ENCODE measurements around the gene POLRMT. TPM values are rescaled to one million over a fixed set of nuclear protein-coding genes. Genes with fewer than 3 reads are reported as not detected.

The POLRMT gene
- total RNA-seq, 1 donor from 2014 or later = 36.0 TPM

DNA sequence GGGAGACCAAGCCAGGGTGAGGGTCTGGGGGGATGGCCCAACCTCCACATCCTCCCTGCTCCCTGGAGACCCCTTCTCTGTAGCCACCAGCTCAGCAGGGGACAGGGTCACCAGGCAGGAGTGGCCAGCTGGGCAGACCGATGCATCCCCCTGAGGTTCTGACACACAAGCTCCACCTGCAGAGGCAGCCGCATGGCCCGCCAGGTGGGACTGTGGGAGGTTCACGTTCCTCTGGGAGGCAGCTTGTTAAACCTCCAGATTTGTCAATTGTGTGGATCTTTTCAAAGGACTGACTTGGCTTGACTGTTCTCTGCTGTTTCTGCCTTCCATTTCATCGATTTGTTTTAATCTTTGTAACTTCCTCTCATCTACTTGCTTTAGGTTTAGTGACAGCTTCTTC, 8.1 kb downstream of the POLRMT start:
- Histone ChIP-seq H3K27me3 (no peaks in the 10 kb centered on the region), H3K27ac (no peak overlapping the region), H3K4me1 (no peaks in the 10 kb centered on the region), H3K9me3 (no peaks in the 10 kb centered on the region), H3K4me3 (no peak overlapping the region), H3K36me3 (peaks cover 54% of the 10 kb centered on the region)
- DNase-seq = no peak
- intact Hi-C loops (cut with DNase I) = no loop called here
- TF ChIP-seq, protein P1, sequence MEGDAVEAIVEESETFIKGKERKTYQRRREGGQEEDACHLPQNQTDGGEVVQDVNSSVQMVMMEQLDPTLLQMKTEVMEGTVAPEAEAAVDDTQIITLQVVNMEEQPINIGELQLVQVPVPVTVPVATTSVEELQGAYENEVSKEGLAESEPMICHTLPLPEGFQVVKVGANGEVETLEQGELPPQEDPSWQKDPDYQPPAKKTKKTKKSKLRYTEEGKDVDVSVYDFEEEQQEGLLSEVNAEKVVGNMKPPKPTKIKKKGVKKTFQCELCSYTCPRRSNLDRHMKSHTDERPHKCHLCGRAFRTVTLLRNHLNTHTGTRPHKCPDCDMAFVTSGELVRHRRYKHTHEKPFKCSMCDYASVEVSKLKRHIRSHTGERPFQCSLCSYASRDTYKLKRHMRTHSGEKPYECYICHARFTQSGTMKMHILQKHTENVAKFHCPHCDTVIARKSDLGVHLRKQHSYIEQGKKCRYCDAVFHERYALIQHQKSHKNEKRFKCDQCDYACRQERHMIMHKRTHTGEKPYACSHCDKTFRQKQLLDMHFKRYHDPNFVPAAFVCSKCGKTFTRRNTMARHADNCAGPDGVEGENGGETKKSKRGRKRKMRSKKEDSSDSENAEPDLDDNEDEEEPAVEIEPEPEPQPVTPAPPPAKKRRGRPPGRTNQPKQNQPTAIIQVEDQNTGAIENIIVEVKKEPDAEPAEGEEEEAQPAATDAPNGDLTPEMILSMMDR (IDR thresholded peaks at IDR 0.05) = no peak
- ATAC-seq = no peak

DNA sequence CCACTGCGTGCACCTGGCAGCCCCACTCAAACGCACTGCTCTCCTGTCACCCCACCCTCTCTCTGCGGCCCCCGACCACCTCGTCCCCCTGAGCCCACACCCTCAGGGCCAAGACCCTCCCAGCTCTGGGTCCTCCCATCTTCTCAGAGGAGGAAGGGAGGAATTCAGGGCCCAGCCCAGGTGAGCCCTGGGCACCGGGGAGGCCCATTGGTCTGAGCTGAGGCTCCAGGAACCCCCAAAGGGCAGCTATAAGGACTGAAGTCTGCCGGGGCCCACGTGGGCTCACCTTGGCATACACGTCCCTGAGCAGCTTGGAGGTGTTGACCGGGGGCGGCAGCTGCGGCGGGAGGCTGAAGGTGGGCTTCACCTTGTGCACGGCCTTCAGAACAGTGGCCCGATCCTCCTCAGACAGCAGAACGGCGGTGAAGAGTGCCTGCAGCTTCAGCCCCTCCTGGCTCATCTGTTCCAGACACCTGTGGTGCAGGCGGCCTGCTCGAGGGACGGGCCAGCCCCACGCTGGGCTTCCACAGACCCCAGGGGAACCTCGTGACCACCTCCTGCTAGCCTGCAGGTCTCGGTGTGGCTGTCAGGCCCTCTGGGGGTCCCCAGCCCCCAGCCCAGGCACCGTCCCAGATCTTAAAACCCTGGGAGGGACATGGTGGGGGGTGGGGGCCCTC, 8.8 kb downstream of the POLRMT start:
- ATAC-seq (no peak), DNase-seq (no peak)
- Histone ChIP-seq H3K27me3 (no peaks in the 10 kb centered on the region), H3K9me3 (no peaks in the 10 kb centered on the region), H3K27ac (no peak overlapping the region), H3K4me3 (no peak overlapping the region), H3K4me1 (no peaks in the 10 kb centered on the region), H3K36me3 (peaks cover 60% of the 10 kb centered on the region)
- intact Hi-C loops (cut with DNase I) = no loop called here
- TF ChIP-seq, protein P1 (IDR thresholded peaks at IDR 0.05) = no peak

DNA sequence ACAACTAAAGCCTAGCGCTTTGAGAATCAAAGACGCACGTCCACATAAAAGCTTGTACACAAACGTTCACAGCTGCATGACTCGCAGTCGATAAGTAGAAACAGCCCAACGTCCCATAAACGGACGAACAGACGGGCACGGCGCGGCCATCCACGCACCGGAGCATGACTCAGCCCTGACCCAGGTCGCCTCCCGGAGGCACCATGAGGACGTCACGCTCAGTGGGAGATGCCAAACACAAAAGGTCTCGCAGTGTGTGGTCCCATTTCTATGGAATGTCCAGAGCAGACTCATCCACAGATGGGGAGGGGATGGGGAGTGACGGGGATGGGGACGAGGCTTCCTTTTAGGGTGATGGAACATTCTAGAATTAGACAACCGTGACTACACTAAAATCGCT, 9.4 kb downstream of the POLRMT start:
- intact Hi-C loops (cut with DNase I) = no loop called here
- ATAC-seq (no peak), DNase-seq (no peak)
- H3K27ac ChIP-seq = no peak overlapping the region
- peaks cover 60% of the 10 kb centered on the region for H3K36me3 ChIP-seq
- H3K27me3 ChIP-seq = no peaks in the 10 kb centered on the region
- no peaks in the 10 kb centered on the region for H3K9me3 ChIP-seq
- H3K4me1 ChIP-seq = no peaks in the 10 kb centered on the region
- no peak overlapping the region for H3K4me3 ChIP-seq
- TF ChIP-seq, protein P1 (IDR thresholded peaks at IDR 0.05) = no peak

DNA sequence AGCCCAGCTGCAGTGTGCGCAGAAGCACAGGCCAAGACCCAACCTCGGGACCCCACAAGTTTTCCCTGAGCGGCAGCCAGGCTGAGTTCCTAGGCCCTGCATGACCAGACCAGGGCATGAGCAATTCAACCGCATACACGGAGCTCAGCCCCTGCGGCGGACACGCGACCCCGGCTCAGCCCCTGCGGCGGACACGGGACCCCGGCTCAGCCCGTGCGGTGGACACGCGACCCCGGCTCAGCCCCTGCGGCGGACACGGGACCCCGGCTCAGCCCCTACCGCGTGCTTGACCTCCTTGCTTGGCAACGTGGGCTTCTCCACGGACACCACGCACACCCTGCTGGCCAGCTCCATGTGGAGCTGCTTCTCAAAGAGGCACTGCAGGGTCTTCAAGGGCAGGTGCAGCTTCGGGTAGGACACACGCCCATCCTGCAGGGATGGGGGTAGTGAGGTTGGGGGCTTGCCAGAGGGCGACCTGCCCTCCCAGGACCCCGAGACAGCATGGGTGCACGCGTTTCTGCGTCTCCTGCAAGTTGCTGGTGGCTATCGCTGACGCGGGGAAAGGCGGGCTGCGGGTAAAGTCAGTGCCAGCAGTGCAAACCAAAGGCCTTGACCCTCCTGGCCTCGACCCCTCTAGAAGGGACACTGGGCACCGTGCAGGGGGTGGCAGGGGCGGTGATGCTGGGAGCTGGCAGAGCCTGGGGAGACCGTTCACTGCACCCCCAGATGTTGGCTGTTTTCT, 10.0 kb downstream of the POLRMT start:
- ATAC-seq = no peak
- no peaks in the 10 kb centered on the region for H3K4me1 ChIP-seq
- no peak for DNase-seq
- intact Hi-C loops (cut with DNase I) = no loop called here
- H3K36me3 ChIP-seq = peaks cover 60% of the 10 kb centered on the region
- H3K4me3 ChIP-seq = no peak overlapping the region
- H3K27me3 ChIP-seq = no peaks in the 10 kb centered on the region
- no peak overlapping the region for H3K27ac ChIP-seq
- no peaks in the 10 kb centered on the region for H3K9me3 ChIP-seq
- TF ChIP-seq, protein P1 (IDR thresholded peaks at IDR 0.05) = no peak

DNA sequence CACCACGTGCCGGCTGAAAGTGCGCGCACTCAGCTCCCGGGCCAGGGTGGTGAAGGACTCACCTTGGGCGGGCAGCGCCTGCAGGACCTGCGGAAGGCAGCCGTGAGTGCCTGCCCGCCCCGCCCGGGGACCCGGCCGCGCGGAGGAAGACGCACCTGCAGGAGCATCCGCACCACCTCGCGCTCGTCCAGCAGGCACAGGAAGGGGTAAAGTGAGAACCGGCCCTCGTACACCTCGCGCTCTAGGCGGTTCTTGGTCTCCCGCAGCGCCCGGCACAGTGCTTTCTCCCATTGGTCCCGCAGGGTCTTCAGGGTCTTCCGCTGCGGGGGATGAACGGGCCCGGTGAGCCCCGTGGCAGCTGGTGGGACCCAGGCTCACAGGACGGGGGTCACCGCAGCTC, 10.7 kb downstream of the POLRMT start:
- Histone ChIP-seq H3K4me1 (no peaks in the 10 kb centered on the region), H3K9me3 (no peaks in the 10 kb centered on the region), H3K4me3 (no peak overlapping the region), H3K27ac (no peak overlapping the region), H3K36me3 (peaks cover 61% of the 10 kb centered on the region), H3K27me3 (no peaks in the 10 kb centered on the region)
- TF ChIP-seq, protein P1 (IDR thresholded peaks at IDR 0.05) = no peak
- no peak for ATAC-seq
- intact Hi-C loops (cut with DNase I) = no loop called here
- DNase-seq = no peak

Data from upper lobe of right lung (tissue), 1 donor.